SK-N-SH treated with all-trans-retinoic acid at 6 μM for 48 hours (cell line): ENCODE data around the gene FAR2.

Experiments
- ATAC-seq: fragments of 200-7000 bp; cut with Tn5 transposase; 3 replicates; pipeline ENCODE4 v1.9.1; 2020; ENCODE audit warnings: mild to moderate bottlenecking, moderate library complexity
- ARNTL ChIP-seq: fragments of 450-650 bp; formaldehyde crosslinking; IDR thresholded peaks from 2 replicates; pipeline ENCODE4 v1.5.0; 2020; ENCODE audit warnings: low read depth, mild to moderate bottlenecking, moderate library complexity, borderline replicate concordance
- CSDC2 ChIP-seq: fragments of 250-450 bp; sonication (Bioruptor Pico); IDR thresholded peaks from 2 replicates; pipeline ENCODE4 v1.5.0; 2020; ENCODE audit warnings: mild to moderate bottlenecking, moderate library complexity
- ESRRG ChIP-seq: fragments of 250-450 bp; sonication (Bioruptor Pico); IDR thresholded peaks from 2 replicates; pipeline ENCODE4 v1.6.1; 2021; ENCODE audit warnings: mild to moderate bottlenecking
- GLIS3 ChIP-seq: fragments of 250-450 bp; sonication (Bioruptor Pico); IDR thresholded peaks from 2 replicates; pipeline ENCODE4 v1.5.0; 2020; ENCODE audit warnings: mild to moderate bottlenecking, moderate library complexity
- ISL1 ChIP-seq: fragments of 250-450 bp; sonication (Bioruptor Pico); IDR thresholded peaks from 2 replicates; pipeline ENCODE4 v2.1.2; 2022; ENCODE audit warnings: mild to moderate bottlenecking, moderate library complexity
- RARB ChIP-seq: fragments of 250-450 bp; sonication (Bioruptor Pico); IDR thresholded peaks from 2 replicates; pipeline ENCODE4 v1.8.0; 2021; ENCODE audit warnings: mild to moderate bottlenecking, moderate library complexity
- SNAI2 ChIP-seq: fragments of 250-450 bp; sonication (Bioruptor Pico); IDR thresholded peaks from 2 replicates; pipeline ENCODE4 v1.5.0; 2020; ENCODE audit warnings: mild to moderate bottlenecking, moderate library complexity
- TCF4 ChIP-seq: fragments of 250-450 bp; sonication (Bioruptor Pico); IDR thresholded peaks from 2 replicates; pipeline ENCODE4 v1.8.0; 2021; ENCODE audit warnings: mild to moderate bottlenecking, moderate library complexity, borderline replicate concordance
- TOX ChIP-seq: fragments of 250-450 bp; sonication (Bioruptor Pico); IDR thresholded peaks from 2 replicates; pipeline ENCODE4 v1.8.0; 2021; ENCODE audit warnings: mild to moderate bottlenecking, moderate library complexity, borderline replicate concordance
- TSHZ2 ChIP-seq: fragments of 250-450 bp; sonication (Bioruptor Pico); IDR thresholded peaks from 2 replicates; pipeline ENCODE4 v1.5.0; 2020; ENCODE audit warnings: mild to moderate bottlenecking, moderate library complexity
- ZC3H10 ChIP-seq: fragments of 250-450 bp; sonication (Bioruptor Pico); IDR thresholded peaks from 2 replicates; pipeline ENCODE4 v1.5.1; 2021; ENCODE audit warnings: mild to moderate bottlenecking, moderate library complexity
- ZFP30 ChIP-seq: fragments of 450-650 bp; formaldehyde crosslinking; IDR thresholded peaks from 2 replicates; pipeline ENCODE4 v1.5.0; 2022; ENCODE audit warnings: mild to moderate bottlenecking, moderate library complexity
- ZNF565 ChIP-seq: fragments of 450-650 bp; formaldehyde crosslinking; conservative IDR thresholded peaks from 2 replicates; pipeline ENCODE4 v1.5.0; 2020; ENCODE audit warnings: low read depth, mild to moderate bottlenecking, moderate library complexity
- ZNF8 ChIP-seq: fragments of 450-650 bp; formaldehyde crosslinking; IDR thresholded peaks from 2 replicates; pipeline ENCODE4 v1.5.0; 2020; ENCODE audit warnings: mild to moderate bottlenecking, moderate library complexity
- TF ChIP-seq, protein P1 (sequence below): fragments of 250-450 bp; sonication (Bioruptor Pico); IDR thresholded peaks from 2 replicates; pipeline ENCODE4 v1.8.0; 2021; ENCODE audit warnings: low read depth, mild to moderate bottlenecking, moderate library complexity, borderline replicate concordance
- TF ChIP-seq, protein P2 (sequence below): fragments of 250-450 bp; sonication (Bioruptor Pico); IDR thresholded peaks from 2 replicates; pipeline ENCODE4 v1.8.0; 2020; ENCODE audit warnings: mild to moderate bottlenecking, moderate library complexity, borderline replicate concordance
- TF ChIP-seq, protein P3 (sequence below): fragments of 250-450 bp; sonication (Bioruptor Pico); IDR thresholded peaks from 2 replicates; pipeline ENCODE4 v1.5.1; 2020; ENCODE audit warnings: low read depth, mild to moderate bottlenecking, moderate library complexity

FAR2 gene

GRCh38 chr12:29103539-29103974 is 45.5 kb upstream of the FAR2 start (continued):
- TF ChIP-seq ZFP30 (CRISPR knock-in tag), result no peak

DNA sequence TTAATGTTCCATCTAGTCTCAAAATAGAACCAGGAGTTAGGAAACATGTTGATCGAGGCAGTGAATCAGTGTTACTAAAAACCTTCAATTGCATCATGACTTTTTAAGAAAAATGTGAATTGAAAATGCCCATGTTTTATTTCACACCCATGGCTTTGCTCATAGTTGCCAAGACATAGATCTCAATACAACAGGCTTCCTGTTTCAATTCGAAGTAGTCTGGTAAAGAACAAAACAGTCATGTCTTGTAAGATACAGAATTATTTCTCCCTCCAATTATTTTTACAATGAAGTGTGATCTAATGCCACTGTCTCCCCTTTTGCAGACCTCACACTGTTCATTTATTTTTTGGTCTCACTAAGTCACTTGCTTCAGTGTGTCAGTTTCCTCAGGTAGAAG is 44.6 kb upstream of the FAR2 start:
- TF ChIP-seq ARNTL, result no peak
- no peak for TF ChIP-seq SNAI2 (CRISPR knock-in tag)
- TF ChIP-seq, protein P1, sequence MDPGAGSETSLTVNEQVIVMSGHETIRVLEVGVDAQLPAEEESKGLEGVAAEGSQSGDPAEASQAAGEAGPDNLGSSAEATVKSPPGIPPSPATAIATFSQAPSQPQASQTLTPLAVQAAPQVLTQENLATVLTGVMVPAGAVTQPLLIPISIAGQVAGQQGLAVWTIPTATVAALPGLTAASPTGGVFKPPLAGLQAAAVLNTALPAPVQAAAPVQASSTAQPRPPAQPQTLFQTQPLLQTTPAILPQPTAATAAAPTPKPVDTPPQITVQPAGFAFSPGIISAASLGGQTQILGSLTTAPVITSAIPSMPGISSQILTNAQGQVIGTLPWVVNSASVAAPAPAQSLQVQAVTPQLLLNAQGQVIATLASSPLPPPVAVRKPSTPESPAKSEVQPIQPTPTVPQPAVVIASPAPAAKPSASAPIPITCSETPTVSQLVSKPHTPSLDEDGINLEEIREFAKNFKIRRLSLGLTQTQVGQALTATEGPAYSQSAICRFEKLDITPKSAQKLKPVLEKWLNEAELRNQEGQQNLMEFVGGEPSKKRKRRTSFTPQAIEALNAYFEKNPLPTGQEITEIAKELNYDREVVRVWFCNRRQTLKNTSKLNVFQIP, result no peak
- TF ChIP-seq ISL1 (CRISPR knock-in tag), result no peak
- TF ChIP-seq, protein P2, sequence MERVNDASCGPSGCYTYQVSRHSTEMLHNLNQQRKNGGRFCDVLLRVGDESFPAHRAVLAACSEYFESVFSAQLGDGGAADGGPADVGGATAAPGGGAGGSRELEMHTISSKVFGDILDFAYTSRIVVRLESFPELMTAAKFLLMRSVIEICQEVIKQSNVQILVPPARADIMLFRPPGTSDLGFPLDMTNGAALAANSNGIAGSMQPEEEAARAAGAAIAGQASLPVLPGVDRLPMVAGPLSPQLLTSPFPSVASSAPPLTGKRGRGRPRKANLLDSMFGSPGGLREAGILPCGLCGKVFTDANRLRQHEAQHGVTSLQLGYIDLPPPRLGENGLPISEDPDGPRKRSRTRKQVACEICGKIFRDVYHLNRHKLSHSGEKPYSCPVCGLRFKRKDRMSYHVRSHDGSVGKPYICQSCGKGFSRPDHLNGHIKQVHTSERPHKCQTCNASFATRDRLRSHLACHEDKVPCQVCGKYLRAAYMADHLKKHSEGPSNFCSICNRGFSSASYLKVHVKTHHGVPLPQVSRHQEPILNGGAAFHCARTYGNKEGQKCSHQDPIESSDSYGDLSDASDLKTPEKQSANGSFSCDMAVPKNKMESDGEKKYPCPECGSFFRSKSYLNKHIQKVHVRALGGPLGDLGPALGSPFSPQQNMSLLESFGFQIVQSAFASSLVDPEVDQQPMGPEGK, result no peak
- TF ChIP-seq TCF4 (CRISPR knock-in tag), result no peak
- no peak for TF ChIP-seq ZC3H10 (CRISPR knock-in tag)
- no peak for TF ChIP-seq RARB
- TF ChIP-seq ZNF565, result no peak
- TF ChIP-seq ESRRG (CRISPR knock-in tag), result no peak
- TF ChIP-seq CSDC2, result no peak
- TF ChIP-seq GLIS3 (CRISPR knock-in tag), result no peak
- TF ChIP-seq, protein P3, sequence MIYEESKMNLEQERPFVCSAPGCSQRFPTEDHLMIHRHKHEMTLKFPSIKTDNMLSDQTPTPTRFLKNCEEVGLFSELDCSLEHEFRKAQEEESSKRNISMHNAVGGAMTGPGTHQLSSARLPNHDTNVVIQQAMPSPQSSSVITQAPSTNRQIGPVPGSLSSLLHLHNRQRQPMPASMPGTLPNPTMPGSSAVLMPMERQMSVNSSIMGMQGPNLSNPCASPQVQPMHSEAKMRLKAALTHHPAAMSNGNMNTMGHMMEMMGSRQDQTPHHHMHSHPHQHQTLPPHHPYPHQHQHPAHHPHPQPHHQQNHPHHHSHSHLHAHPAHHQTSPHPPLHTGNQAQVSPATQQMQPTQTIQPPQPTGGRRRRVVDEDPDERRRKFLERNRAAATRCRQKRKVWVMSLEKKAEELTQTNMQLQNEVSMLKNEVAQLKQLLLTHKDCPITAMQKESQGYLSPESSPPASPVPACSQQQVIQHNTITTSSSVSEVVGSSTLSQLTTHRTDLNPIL (CRISPR knock-in tag), result no peak
- TF ChIP-seq, all 23 proteins: peak for 0
- no peak for ATAC-seq

- no peak for ATAC-seq
- TF ChIP-seq ISL1 (CRISPR knock-in tag) (no peak), ZNF8 (CRISPR knock-in tag) (no peak), GLIS3 (CRISPR knock-in tag) (no peak), TOX (CRISPR knock-in tag) (no peak), ARNTL (no peak), TCF4 (CRISPR knock-in tag) (no peak), ZNF565 (no peak), TSHZ2 (CRISPR knock-in tag) (no peak)
- TF ChIP-seq, protein P3 (CRISPR knock-in tag), result no peak
- TF ChIP-seq, protein P2, result no peak
These were observed 38.3 kb upstream of the FAR2 start for GRCh38 chr12:29110506-29111442.
